Activated B cell treated with CpG ODN at 0.5 μM for 24 hours (primary cell): ENCODE results near the gene KCTD1. TPM values are rescaled to one million over a fixed set of nuclear protein-coding genes. Genes with fewer than 3 reads are reported as not detected.

Source experiments
- ATAC-seq: fragments of 200-7000 bp; cut with Tn5 transposase; one replicate; pipeline ENCODE4 v1.10.0; 2021; ENCODE audit warnings: low read depth, mild to moderate bottlenecking, moderate library complexity
- CTCF ChIA-PET: fragments of 350-600 bp; sonication (Branson Sonifier 250); formaldehyde crosslinking; loops from one replicate; lab custom pipeline; 2021; ENCODE audit warnings: antibody characterized with exemption; lab: Charles Lee
- POLR2A ChIA-PET: fragments of 350-600 bp; sonication (Branson Sonifier 250); formaldehyde crosslinking; loops from one replicate; lab custom pipeline; 2021; ENCODE audit warnings: antibody characterized with exemption; lab: Charles Lee
- DNase-seq: peaks from one replicate; pipeline ENCODE4 v3.0.0; 2022
- H3K27ac Mint-ChIP-seq: one replicate; pipeline ENCODE4 v1.8.0; 2020; ENCODE audit warnings: mixed read lengths
- H3K27me3 Mint-ChIP-seq: one replicate; pipeline ENCODE4 v1.8.0; 2021; ENCODE audit warnings: mixed read lengths
- H3K36me3 Mint-ChIP-seq: one replicate; pipeline ENCODE4 v1.8.0; 2021; ENCODE audit warnings: low read depth, mixed read lengths
- H3K4me1 Mint-ChIP-seq: one replicate; pipeline ENCODE4 v1.8.0; 2021; ENCODE audit warnings: mixed read lengths
- H3K4me3 Mint-ChIP-seq: one replicate; pipeline ENCODE4 v1.8.0; 2020; ENCODE audit warnings: mild to moderate bottlenecking, mixed read lengths
- H3K9me3 Mint-ChIP-seq: one replicate; pipeline ENCODE4 v1.8.0; 2020; ENCODE audit warnings: mixed read lengths
- intact Hi-C: fragments of 100-400 bp; cut with micrococcal nuclease; formaldehyde crosslinking; loops from one replicate; pipeline ENCODE4 v1.15.1; 2024
- total RNA-seq: library from RNA; stranded (reverse); gene quantifications from 2 replicates; pipeline ENCODE4 v1.2.3, GENCODE V29; 2022
- TF ChIP-seq, protein P1 (sequence below): fragments of 200-600 bp; IDR thresholded peaks from one replicate; pipeline ENCODE4 v1.8.0; 2022; ENCODE audit warnings: antibody characterized with exemption, mild to moderate bottlenecking

Gene KCTD1
- total RNA-seq, 1 donor from 2014 or later: 4.9 TPM

DNA sequence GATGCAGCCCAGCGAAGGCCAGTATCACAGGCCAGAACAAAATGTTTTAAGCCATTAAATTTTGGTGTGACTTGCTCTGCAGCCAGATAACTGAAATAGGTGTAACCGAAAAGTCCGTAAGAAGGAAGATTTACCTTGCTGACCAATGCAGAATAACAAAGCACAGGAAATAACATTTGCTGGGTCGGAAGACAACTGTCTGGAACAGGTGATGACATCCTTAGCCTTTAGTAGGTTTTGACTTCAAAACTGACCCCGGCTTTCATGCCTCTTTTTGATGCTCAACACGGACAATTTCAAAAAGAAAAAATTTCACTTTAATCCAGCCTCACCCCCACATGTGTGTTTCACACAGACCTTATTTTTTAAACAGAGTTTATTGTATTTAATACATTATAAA, 93.7 kb downstream of the KCTD1 start:
- H3K27ac Mint-ChIP-seq: no peak overlapping the region
- no peak for ATAC-seq
- H3K4me3 Mint-ChIP-seq: no peak overlapping the region
- ChIA-PET CTCF (no interaction called here), POLR2A (no interaction called here)
- H3K36me3 Mint-ChIP-seq: peaks cover 7% of the 10 kb centered on the region
- no peaks in the 10 kb centered on the region for H3K4me1 Mint-ChIP-seq
- peaks cover 7% of the 10 kb centered on the region for H3K27me3 Mint-ChIP-seq
- TF ChIP-seq, protein P1, sequence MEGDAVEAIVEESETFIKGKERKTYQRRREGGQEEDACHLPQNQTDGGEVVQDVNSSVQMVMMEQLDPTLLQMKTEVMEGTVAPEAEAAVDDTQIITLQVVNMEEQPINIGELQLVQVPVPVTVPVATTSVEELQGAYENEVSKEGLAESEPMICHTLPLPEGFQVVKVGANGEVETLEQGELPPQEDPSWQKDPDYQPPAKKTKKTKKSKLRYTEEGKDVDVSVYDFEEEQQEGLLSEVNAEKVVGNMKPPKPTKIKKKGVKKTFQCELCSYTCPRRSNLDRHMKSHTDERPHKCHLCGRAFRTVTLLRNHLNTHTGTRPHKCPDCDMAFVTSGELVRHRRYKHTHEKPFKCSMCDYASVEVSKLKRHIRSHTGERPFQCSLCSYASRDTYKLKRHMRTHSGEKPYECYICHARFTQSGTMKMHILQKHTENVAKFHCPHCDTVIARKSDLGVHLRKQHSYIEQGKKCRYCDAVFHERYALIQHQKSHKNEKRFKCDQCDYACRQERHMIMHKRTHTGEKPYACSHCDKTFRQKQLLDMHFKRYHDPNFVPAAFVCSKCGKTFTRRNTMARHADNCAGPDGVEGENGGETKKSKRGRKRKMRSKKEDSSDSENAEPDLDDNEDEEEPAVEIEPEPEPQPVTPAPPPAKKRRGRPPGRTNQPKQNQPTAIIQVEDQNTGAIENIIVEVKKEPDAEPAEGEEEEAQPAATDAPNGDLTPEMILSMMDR: no peak
- intact Hi-C loops: no loop called here
- no peaks in the 10 kb centered on the region for H3K9me3 Mint-ChIP-seq
- no peak for DNase-seq

DNA sequence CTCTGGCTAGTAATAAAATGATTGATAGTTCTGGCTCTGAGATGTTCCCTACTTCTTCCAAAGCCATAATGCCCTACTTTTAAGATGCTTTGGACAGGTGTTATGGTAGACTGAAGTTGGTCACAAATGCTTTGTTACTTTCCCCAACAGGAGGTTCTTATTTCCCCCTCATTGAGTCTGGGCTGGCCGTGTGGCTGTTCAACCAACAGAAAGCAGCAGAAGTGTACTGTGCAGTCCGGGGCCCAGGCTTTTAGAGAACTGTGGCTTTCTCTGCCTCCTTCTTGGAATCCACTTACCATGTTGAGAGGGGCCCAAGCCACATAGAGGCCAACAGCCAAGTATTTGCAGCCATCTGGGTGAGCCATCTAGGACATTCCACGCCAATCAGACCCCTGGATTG, 94.2 kb downstream of the KCTD1 start:
- ATAC-seq (no peak), DNase-seq (no peak)
- Mint-ChIP-seq H3K4me3 (no peak overlapping the region), H3K27ac (no peak overlapping the region), H3K36me3 (peaks cover 6% of the 10 kb centered on the region), H3K27me3 (peaks cover 7% of the 10 kb centered on the region), H3K4me1 (no peaks in the 10 kb centered on the region), H3K9me3 (no peaks in the 10 kb centered on the region)
- intact Hi-C loops: no loop called here
- ChIA-PET POLR2A (no interaction called here), CTCF (no interaction called here)
- TF ChIP-seq, protein P1: no peak

DNA sequence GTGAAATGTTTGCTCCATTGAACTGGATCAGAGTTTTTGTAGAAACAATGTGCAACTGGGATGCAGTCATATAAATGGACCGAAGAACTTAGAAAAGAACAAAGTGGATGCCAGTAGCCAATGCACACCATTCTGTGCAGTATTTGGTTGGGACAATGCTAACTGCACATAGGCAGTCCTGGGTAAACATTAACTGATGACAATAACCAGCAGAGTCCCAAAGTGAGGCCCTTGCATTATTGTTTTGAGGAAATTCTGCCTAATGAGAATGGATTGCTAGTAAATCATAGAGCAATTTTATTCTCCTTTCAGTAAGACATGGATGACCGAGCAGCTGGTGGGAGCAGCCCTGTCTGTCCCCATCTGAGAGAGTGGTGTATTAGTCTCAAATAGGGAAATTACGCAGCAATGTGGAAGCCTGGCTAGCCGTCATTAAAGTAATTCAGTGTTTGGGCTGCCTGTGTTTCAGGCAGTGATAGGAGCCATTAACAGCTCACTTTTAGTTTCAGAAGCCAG, 94.9 kb downstream of the KCTD1 start:
- Mint-ChIP-seq H3K9me3 (no peaks in the 10 kb centered on the region), H3K4me3 (no peak overlapping the region), H3K36me3 (peaks cover 6% of the 10 kb centered on the region), H3K4me1 (peaks cover 4% of the 10 kb centered on the region), H3K27ac (no peak overlapping the region), H3K27me3 (peaks cover 8% of the 10 kb centered on the region)
- DNase-seq (no peak), ATAC-seq (no peak)
- TF ChIP-seq, protein P1: no peak
- ChIA-PET CTCF (no interaction called here), POLR2A (no interaction called here)
- intact Hi-C loops: no loop called here

DNA sequence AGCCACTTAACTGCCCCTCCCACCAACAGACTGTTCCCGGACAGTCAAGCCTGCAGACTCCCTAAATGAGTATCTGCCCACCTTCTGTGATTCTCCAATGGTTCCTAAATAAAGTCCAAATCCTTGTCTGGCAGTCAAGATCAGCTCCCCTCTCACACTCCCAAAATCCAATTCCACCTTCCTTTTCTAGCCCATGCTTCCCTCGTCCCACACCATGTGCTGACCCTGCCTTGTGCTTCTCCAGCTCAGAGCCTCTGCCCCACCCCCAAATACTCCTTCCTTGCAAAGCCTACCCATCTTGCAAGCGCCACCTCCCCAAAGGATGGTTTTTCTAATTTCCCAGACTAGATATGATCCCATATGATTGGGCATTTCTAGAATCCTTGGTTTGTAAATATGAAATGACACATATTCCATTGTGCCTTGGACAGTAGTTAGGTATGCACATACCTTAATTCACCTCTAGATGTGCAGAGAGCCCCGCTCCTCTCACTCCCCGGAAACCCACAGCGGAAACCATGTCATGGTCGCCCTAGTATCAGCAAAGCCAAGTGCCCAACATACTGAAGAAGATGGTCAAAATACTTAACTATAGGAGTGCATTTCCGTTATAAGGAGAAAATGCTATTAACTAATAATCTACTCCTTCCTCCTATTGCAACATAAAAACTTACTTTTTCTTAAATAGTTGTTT, 97.2 kb downstream of the KCTD1 start:
- H3K36me3 Mint-ChIP-seq: peaks cover 6% of the 10 kb centered on the region
- POLR2A ChIA-PET: no interaction called here
- CTCF ChIA-PET: no interaction called here
- peaks cover 5% of the 10 kb centered on the region for H3K4me1 Mint-ChIP-seq
- H3K27me3 Mint-ChIP-seq: peaks cover 10% of the 10 kb centered on the region
- TF ChIP-seq, protein P1: no peak
- H3K9me3 Mint-ChIP-seq: no peaks in the 10 kb centered on the region
- ATAC-seq: no peak
- H3K4me3 Mint-ChIP-seq: no peak overlapping the region
- no peak for DNase-seq
- intact Hi-C loops: no loop called here
- H3K27ac Mint-ChIP-seq: no peak overlapping the region

DNA sequence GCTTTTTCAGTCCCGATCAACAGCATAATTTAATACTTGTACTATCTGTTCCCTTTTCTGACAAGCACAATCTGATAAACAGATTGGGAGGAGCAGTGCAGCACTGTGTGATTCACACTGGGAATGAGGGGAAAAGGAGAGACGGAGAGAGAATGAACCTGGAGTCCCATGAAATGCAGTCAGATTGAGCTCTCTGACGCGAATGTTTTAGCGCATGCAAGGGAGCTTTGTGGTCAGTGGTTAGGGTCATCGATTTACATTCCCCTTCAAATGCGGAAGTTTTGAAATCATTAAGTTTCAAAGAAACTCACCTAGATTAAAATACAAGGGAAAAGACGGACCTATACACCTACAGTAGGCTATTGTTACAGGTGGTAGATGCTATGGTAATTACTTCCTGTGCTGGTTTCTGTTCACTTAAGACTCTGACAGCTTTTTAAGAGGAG, 99.6 kb downstream of the KCTD1 start:
- TF ChIP-seq, protein P1: no peak
- no peak for ATAC-seq
- Mint-ChIP-seq H3K27ac (no peak overlapping the region), H3K9me3 (peaks cover 4% of the 10 kb centered on the region), H3K36me3 (no peaks in the 10 kb centered on the region), H3K27me3 (peaks cover 18% of the 10 kb centered on the region), H3K4me1 (peaks cover 5% of the 10 kb centered on the region), H3K4me3 (no peak overlapping the region)
- intact Hi-C loops: no loop called here
- no peak for DNase-seq
- CTCF ChIA-PET: interaction anchor here (0.9 kb wide), 1 partner anchor 65 kb away, joined by 3 read pairs; no protein-coding TSS in a partner anchor
- POLR2A ChIA-PET: interaction anchor here (0.6 kb wide), 1 partner anchor 100 kb away, joined by 3 read pairs; the partner anchor contains the start of gene KCTD1
